Measurements from ENCODE around the gene SLC49A4.

GRCh38 chr3:122857019-122857418, 62.1 kb downstream of the SLC49A4 start:
- TF ChIP-seq GATA3 (IDR thresholded peaks at IDR 0.05; ENCODE audit: low read depth, low read length) (no peak), GATA2 (IDR thresholded peaks at IDR 0.05; ENCODE audit: low read depth, low read length) (no peak)

All from SH-SY5Y (cell line).